Sigmoid colon (tissue), 7 donors: ENCODE data around the gene PCDH20. TPM values are rescaled to one million over a fixed set of nuclear protein-coding genes. Genes with fewer than 3 reads are reported as not detected.
A peak's percentile ranks its signal among the peaks of the same experiment; 100 is the strongest.

Experiments used
- DNase-seq: peaks from one replicate; pipeline ENCODE4 v3.0.0-alpha.2; 2019
- H3K27ac ChIP-seq, 4 donors: fragments of 200-600 bp; sonication (generic); one replicate each; pipeline ENCODE4 v1.5.1; 2016 to 2019; ENCODE audit warnings: mild to moderate bottlenecking in 1 of 4
- H3K27me3 ChIP-seq, 3 donors: fragments of 200-600 bp; sonication (generic); one replicate each; pipeline ENCODE4 v1.5.1; 2019; ENCODE audit warnings: mild to moderate bottlenecking in 1 of 3
- H3K36me3 ChIP-seq, 4 donors: fragments of 200-600 bp; sonication (generic); one replicate each; pipeline ENCODE4 v1.5.1; 2016 to 2019
- H3K4me1 ChIP-seq, 4 donors: fragments of 200-600 bp; sonication (generic); one replicate each; pipeline ENCODE4 v1.5.1; 2017 to 2019
- H3K4me3 ChIP-seq, 4 donors: fragments of 200-600 bp; sonication (generic); one replicate each; pipeline ENCODE4 v1.5.1; 2017 to 2019; ENCODE audit warnings: mild to moderate bottlenecking in 2 of 4, moderate library complexity in 1 of 4
- H3K9me3 ChIP-seq, 4 donors: fragments of 200-600 bp in 3 of 4; sonication (generic) in 3 of 4; one replicate each; pipeline versions ENCODE4 v1.5.1 to v1.6.1; 2013 to 2019
- CTCF ChIP-seq, 4 experiments: fragments of 450-650 bp in 3 of 4; fragments of 200-600 bp in 1 of 4; IDR thresholded peaks; one replicate each; pipeline ENCODE4 v1.5.1; 2016 to 2019; ENCODE audit warnings: antibody characterized with exemption in 4 of 4, mild to moderate bottlenecking in 3 of 4, moderate library complexity in 2 of 4
- EP300 ChIP-seq, 4 donors: sonication (generic); formaldehyde crosslinking; IDR thresholded peaks; one replicate each; pipeline ENCODE4 v1.6.1; 2017; ENCODE audit warnings: antibody characterized with exemption in 4 of 4
- POLR2A ChIP-seq, 2 donors: fragments of 450-650 bp; IDR thresholded peaks; one replicate each; pipeline ENCODE4 v1.6.1; 2016; ENCODE audit warnings: antibody characterized with exemption in 2 of 2, mild to moderate bottlenecking in 2 of 2, moderate library complexity in 2 of 2
- POLR2AphosphoS5 ChIP-seq, 4 donors: sonication (generic); formaldehyde crosslinking; IDR thresholded peaks; one replicate each; pipeline ENCODE4 v1.6.1; 2017; ENCODE audit warnings: antibody characterized with exemption in 4 of 4
- WGBS, 2 donors: extraction: QIAGEN DNeasy Blood & Tissue Kit; methylation state at CpG; one replicate each; pipeline ENCODE4 v1.1.7; 2013; 5-methylcytosine and 5-hydroxymethylcytosine counted together
- intact Hi-C: fragments of 100-400 bp; cut with DNase I; formaldehyde crosslinking; loops from one replicate; pipeline ENCODE4 v1.15.1; 2023
- polyA plus RNA-seq, 3 donors: library from polyadenylated mRNA; stranded (reverse); fragments of 200-250 nt; gene quantifications; one replicate each; pipeline ENCODE4 v1.2.3, GENCODE V29; 2013
- total RNA-seq, 4 donors: library from RNA; depleted of rRNA; stranded (reverse); fragments of >200 nt; gene quantifications; one replicate each; pipeline ENCODE4 v1.1.0, GENCODE V29; 2016
- donor health status: healthy with polysubstance abuse.
- donor health status: Bipolar disorder and iron deficiency.
- donor health status: healthy.

The PCDH20 gene, protein sequence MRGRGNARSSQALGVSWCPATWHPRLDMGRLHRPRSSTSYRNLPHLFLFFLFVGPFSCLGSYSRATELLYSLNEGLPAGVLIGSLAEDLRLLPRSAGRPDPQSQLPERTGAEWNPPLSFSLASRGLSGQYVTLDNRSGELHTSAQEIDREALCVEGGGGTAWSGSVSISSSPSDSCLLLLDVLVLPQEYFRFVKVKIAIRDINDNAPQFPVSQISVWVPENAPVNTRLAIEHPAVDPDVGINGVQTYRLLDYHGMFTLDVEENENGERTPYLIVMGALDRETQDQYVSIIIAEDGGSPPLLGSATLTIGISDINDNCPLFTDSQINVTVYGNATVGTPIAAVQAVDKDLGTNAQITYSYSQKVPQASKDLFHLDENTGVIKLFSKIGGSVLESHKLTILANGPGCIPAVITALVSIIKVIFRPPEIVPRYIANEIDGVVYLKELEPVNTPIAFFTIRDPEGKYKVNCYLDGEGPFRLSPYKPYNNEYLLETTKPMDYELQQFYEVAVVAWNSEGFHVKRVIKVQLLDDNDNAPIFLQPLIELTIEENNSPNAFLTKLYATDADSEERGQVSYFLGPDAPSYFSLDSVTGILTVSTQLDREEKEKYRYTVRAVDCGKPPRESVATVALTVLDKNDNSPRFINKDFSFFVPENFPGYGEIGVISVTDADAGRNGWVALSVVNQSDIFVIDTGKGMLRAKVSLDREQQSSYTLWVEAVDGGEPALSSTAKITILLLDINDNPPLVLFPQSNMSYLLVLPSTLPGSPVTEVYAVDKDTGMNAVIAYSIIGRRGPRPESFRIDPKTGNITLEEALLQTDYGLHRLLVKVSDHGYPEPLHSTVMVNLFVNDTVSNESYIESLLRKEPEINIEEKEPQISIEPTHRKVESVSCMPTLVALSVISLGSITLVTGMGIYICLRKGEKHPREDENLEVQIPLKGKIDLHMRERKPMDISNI
- total RNA-seq (1 to 10 TPM; 1.1 to 6.1 (median 3.2) TPM), polyA plus RNA-seq (1 to 10 TPM; 1.2 to 3.1 (median 1.4) TPM)

DNA sequence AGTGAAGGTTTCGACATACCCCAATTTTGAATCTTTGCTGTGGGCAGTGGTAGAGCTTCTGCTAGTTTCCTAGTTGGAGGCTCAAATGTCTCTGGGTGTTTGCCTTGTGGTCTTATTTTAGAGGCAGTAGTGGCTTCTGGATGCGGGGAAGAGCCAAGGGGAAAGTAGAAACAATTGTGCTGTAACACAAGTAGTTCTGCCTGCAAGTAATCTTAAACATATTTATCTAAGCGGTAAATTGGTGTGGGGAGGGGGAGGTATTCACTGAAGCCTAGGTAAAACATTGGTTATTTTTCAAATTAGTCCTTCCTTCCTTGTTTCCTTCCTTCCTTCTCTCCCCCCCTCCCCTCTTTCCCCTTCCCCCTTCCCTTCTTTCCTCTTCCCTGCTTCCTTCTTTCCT, at the start of gene PCDH20:
PCDH20 (minus strand) TSS at position 101 of the 400 bp plus-strand sequence. CDS start 691 bp downstream, outside the sequence.
- H3K4me3 ChIP-seq = peak within 1 kb of the TSS; percentile 25 to 48 (median 40)
- H3K27me3 ChIP-seq = peaks cover 0 to 20% (median 6%) of the 10 kb centered on the region in 3 donors
- no peaks in the 10 kb centered on the region for H3K36me3 ChIP-seq
- H3K4me1 ChIP-seq = peaks cover 0 to 23% (median 10%) of the 10 kb centered on the region in 4 donors
- no peak for DNase-seq
- 5 to 34% methylated on average over 3 of the region's 3 CpGs for WGBS, 2 donors
- TF ChIP-seq POLR2AphosphoS5 (IDR thresholded peaks at IDR 0.05) (no peak), POLR2A (IDR thresholded peaks at IDR 0.05) (no peak), EP300 (IDR thresholded peaks at IDR 0.05) (no peak), CTCF (IDR thresholded peaks at IDR 0.05) (no peak)
- peak within 1 kb of the TSS in 2 of 4 donors; percentile 12 to 38 for H3K27ac ChIP-seq
- H3K9me3 ChIP-seq = no peaks in the 10 kb centered on the region
- intact Hi-C loops = loop anchor here (10.0 kb wide), 1 partner anchor 761 kb away; no protein-coding TSS in a partner anchor

- H3K36me3 ChIP-seq = no peaks in the 10 kb centered on the region
- H3K27me3 ChIP-seq = no peaks in the 10 kb centered on the region
- no peaks in the 10 kb centered on the region for H3K4me1 ChIP-seq
- DNase-seq = no peak
- no peaks in the 10 kb centered on the region for H3K9me3 ChIP-seq
- intact Hi-C loops = no loop called here
- TF ChIP-seq POLR2A (IDR thresholded peaks at IDR 0.05) = no peak
- no peak for TF ChIP-seq EP300 (IDR thresholded peaks at IDR 0.05)
- TF ChIP-seq POLR2AphosphoS5 (IDR thresholded peaks at IDR 0.05) = no peak
- no peak for TF ChIP-seq CTCF (IDR thresholded peaks at IDR 0.05)
- H3K4me3 ChIP-seq = no peak overlapping the region
- H3K27ac ChIP-seq = no peak overlapping the region
- 32 to 61% methylated on average over 1 of the region's 1 CpG for WGBS, 2 donors
These were observed 47.4 kb upstream of the PCDH20 start for GRCh38 chr13:61463024-61463423.

GRCh38 chr13:61453121-61453520, 37.5 kb upstream of the PCDH20 start:
- Histone ChIP-seq H3K4me1 (no peaks in the 10 kb centered on the region), H3K4me3 (no peak overlapping the region), H3K27ac (no peak overlapping the region), H3K36me3 (no peaks in the 10 kb centered on the region), H3K9me3 (no peaks in the 10 kb centered on the region), H3K27me3 (no peaks in the 10 kb centered on the region)
- TF ChIP-seq CTCF (IDR thresholded peaks at IDR 0.05) (no peak), EP300 (IDR thresholded peaks at IDR 0.05) (no peak)
- 33 to 50% methylated on average over 1 of the region's 1 CpG for WGBS, 2 donors
- no peak for DNase-seq
- intact Hi-C loops = no loop called here

- Histone ChIP-seq H3K4me1 (no peaks in the 10 kb centered on the region), H3K27me3 (no peaks in the 10 kb centered on the region), H3K9me3 (no peaks in the 10 kb centered on the region), H3K36me3 (no peaks in the 10 kb centered on the region), H3K27ac (no peak overlapping the region), H3K4me3 (no peak overlapping the region)
- TF ChIP-seq POLR2AphosphoS5 (IDR thresholded peaks at IDR 0.05) (no peak), CTCF (IDR thresholded peaks at IDR 0.05) (no peak), EP300 (IDR thresholded peaks at IDR 0.05) (no peak), POLR2A (IDR thresholded peaks at IDR 0.05) (no peak)
- 80 to 89% methylated on average over 1 of the region's 1 CpG for WGBS, 2 donors
- DNase-seq = no peak
- intact Hi-C loops = no loop called here
These were observed 16.4 kb upstream of the PCDH20 start for GRCh38 chr13:61432029-61432428.
